Lower leg skin (tissue), 4 donors: ENCODE measurements around the gene ADGRL1. TPM values are rescaled to one million over a fixed set of nuclear protein-coding genes. Genes with fewer than 3 reads are reported as not detected.
"Not testable (repeated sequence)": the region's sequence is repeated elsewhere in the genome, so short reads cannot be mapped to it uniquely, and the experiment has no call there.

Experiments
- DNase-seq, 2 donors: peaks; one replicate each; pipeline ENCODE4 v3.0.0-alpha.2; 2019; ENCODE audit warnings: low spot score in 2 of 2
- H3K4me3 ChIP-seq: fragments of 200-600 bp; sonication (generic); 2 replicates; pipeline ENCODE4 v1.5.1; 2017; ENCODE audit warnings: mild to moderate bottlenecking, low read depth; ENCODE audit not compliant: poor library complexity, severe bottlenecking
- POLR2A ChIP-seq, 2 donors: fragments of 450-650 bp; IDR thresholded peaks; one replicate each; pipeline ENCODE4 v1.6.1; 2016 to 2017; ENCODE audit warnings: antibody characterized with exemption in 2 of 2, mild to moderate bottlenecking in 1 of 2, moderate library complexity in 1 of 2
- WGBS, 2 donors: methylation state at CpG; one replicate each; pipeline ENCODE4 v1.1.5; 2018; 5-methylcytosine and 5-hydroxymethylcytosine counted together
- intact Hi-C: fragments of 100-400 bp; cut with DNase I; formaldehyde crosslinking; loops from one replicate; pipeline ENCODE4 v1.15.0; 2023; ENCODE audit warnings: low total_unique reads
- total RNA-seq, 4 donors: library from RNA; depleted of rRNA; stranded (reverse); fragments of >200 nt; gene quantifications; one replicate each; pipeline ENCODE4 v1.1.0, GENCODE V29; 2016
- TF ChIP-seq, protein P1 (sequence below), 3 donors: fragments of 450-650 bp; IDR thresholded peaks; one replicate each; pipeline ENCODE4 v1.5.1; 2016; ENCODE audit warnings: antibody characterized with exemption in 3 of 3, mild to moderate bottlenecking in 3 of 3, moderate library complexity in 2 of 3

Gene ADGRL1
- total RNA-seq, 4 donors from 2014 or later: 27.6 to 37.7 (median 29.8) TPM

DNA sequence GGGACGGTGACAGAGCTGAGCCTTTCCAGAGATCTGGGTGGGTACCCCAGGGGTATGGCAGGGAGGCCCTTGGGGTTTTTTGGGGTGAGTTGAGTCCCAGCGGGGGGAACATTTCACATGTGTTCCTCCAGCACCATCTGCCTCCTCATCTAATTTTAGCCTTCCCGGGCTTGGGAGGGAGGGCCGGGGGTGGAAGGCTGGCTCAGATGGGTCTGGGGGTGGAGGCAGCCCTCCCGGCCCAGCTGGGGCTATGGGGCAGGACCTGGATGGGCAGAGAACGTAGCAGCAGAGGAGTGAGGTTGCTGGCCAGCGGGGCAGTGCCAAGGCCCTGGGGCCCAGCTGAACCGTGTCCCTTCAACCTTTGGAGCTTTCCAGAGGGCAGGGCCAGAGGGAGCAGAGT lies 23.5 kb downstream of the ADGRL1 start:
- no peak for DNase-seq
- WGBS, 2 donors: 82 to 100% methylated on average over 2 to 8 of the region's 8 CpGs
- TF ChIP-seq POLR2A (IDR thresholded peaks at IDR 0.05): no peak
- TF ChIP-seq, protein P1, sequence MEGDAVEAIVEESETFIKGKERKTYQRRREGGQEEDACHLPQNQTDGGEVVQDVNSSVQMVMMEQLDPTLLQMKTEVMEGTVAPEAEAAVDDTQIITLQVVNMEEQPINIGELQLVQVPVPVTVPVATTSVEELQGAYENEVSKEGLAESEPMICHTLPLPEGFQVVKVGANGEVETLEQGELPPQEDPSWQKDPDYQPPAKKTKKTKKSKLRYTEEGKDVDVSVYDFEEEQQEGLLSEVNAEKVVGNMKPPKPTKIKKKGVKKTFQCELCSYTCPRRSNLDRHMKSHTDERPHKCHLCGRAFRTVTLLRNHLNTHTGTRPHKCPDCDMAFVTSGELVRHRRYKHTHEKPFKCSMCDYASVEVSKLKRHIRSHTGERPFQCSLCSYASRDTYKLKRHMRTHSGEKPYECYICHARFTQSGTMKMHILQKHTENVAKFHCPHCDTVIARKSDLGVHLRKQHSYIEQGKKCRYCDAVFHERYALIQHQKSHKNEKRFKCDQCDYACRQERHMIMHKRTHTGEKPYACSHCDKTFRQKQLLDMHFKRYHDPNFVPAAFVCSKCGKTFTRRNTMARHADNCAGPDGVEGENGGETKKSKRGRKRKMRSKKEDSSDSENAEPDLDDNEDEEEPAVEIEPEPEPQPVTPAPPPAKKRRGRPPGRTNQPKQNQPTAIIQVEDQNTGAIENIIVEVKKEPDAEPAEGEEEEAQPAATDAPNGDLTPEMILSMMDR (IDR thresholded peaks at IDR 0.05): no peak
- H3K4me3 ChIP-seq: no peak overlapping the region
- intact Hi-C loops: no loop called here

DNA sequence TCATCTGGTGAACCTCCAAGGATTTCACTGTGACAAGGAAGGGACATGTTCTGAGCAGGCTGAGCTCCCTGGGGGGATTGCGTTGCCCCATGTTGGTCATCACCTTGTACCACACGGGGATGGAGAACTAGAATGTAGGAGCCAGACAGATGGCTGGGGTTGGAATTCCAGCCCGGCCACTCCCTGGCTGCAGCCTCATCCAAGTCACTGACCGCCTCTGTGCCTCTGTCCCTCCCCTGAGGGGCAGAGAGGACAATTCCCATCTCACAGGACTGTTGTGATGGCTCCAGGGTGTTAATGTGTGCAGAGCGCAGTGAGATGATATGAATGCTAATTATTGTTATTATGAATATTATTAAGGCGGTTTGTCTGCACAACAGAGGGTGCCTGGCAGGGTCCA lies 24.1 kb downstream of the ADGRL1 start:
- WGBS, 2 donors: 87 to 89% methylated on average over 6 of the region's 6 CpGs
- intact Hi-C loops: no loop called here
- DNase-seq: no peak
- no peak for TF ChIP-seq POLR2A (IDR thresholded peaks at IDR 0.05)
- TF ChIP-seq, protein P1 (IDR thresholded peaks at IDR 0.05): no peak
- no peak overlapping the region for H3K4me3 ChIP-seq

DNA sequence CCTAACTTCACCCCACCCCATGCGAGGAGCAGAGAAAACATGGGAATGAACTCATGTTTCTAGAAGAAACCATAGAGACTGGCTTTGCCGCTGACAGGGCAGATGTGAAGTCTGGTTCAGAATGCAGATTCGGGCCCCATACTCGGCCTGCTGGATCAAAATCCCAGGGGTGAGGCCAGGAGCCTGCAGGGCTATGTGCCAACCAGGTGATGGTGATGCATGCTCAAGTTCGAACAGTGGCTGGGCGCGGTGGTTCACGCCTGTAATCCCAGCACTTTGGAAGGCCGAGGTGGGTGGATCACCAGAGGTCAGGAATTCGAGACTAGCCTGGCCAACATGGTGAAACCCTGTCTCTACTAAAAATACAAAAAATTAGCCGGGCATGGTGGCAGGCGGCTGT lies 24.8 kb downstream of the ADGRL1 start:
- DNase-seq, intact Hi-C loops, H3K4me3 ChIP-seq: not testable (repeated sequence)
- WGBS, 2 donors: 57 to 64% methylated on average over 12 of the region's 12 CpGs

DNA sequence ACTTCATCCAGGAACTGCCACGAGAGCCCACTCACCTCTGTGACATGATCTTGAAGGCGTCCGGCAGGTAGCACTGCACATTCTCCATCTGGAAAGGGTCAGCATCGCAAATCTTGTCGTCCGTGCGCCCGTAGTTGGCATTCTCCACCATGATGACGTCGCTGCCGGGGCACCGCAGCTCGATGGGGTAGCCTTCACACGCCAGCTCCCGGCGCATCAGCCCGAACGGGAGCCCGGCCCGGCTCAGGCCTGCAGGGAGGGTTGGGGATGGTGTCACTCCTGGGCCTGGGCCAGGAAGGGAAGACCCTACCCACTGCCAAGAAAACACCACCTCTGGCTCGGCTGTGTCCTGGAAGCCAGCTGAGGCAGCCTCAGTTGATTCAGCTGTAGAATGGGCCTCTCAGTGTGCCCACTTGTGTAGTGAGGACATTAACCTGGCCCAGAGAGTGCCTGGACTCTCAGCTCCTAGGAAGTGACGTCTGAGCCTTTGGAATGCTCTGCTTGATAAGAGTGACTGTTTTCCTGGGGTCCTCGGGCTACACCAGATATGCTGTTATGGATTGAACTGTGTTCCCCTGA lies 28.4 kb downstream of the ADGRL1 start:
- TF ChIP-seq, protein P1 (IDR thresholded peaks at IDR 0.05): no peak
- TF ChIP-seq POLR2A (IDR thresholded peaks at IDR 0.05): no peak
- no peak for DNase-seq
- intact Hi-C loops: no loop called here
- WGBS, 2 donors: 86 to 91% methylated on average over 20 to 23 of the region's 23 CpGs
- H3K4me3 ChIP-seq: no peak overlapping the region

DNA sequence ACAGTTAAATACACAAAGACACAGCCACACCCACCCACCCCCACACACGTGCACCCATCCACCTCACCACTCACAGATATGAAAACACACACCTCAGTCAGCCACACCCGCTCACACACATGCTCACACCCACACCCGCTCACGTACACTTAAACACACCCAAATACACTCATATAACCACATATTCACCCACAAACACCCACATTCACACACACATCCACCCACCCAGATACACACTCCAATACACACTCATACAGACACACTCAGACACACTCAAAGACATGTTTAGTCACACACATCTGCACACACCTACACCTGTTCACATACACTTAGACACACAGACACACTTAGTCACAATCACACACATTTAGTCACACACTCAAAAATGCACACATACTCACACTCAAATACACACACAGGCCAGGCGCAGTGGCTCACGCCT lies 30.6 kb downstream of the ADGRL1 start:
- no peak for DNase-seq
- 78 to 79% methylated on average over 6 of the region's 6 CpGs for WGBS, 2 donors
- TF ChIP-seq, protein P1 (IDR thresholded peaks at IDR 0.05): no peak
- TF ChIP-seq POLR2A (IDR thresholded peaks at IDR 0.05): no peak
- no peak overlapping the region for H3K4me3 ChIP-seq
- intact Hi-C loops: no loop called here

DNA sequence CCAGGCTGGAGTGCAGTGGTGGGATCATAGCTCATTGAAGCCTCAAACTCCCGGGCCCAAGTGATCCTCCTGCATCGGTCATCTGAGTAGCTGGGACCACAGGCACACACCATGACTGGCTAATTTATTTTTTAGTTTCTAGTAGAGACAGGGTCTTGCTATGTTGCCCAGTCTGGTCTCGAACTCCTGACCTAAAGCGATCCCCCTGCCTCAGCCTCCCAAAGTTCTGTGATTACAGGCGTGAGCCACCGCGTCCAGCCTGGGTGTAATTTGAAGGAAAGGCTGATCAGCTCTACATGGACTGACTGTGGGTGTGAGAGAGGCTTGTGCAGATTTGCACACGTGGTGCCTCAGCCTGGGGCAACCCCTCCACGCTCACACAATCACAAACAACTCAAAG lies 31.1 kb downstream of the ADGRL1 start:
- WGBS, 2 donors: 92 to 95% methylated on average over 9 of the region's 9 CpGs
- intact Hi-C loops: no loop called here
- H3K4me3 ChIP-seq: no peak overlapping the region
- no peak for DNase-seq
- TF ChIP-seq, protein P1 (IDR thresholded peaks at IDR 0.05): no peak
- no peak for TF ChIP-seq POLR2A (IDR thresholded peaks at IDR 0.05)
